ENCODE measurements around the gene TFF2. TPM values are rescaled to one million over a fixed set of nuclear protein-coding genes. Genes with fewer than 3 reads are reported as not detected.

The TFF2 gene
- total RNA-seq, 1 experiment from 2014 or later = not detected

DNA sequence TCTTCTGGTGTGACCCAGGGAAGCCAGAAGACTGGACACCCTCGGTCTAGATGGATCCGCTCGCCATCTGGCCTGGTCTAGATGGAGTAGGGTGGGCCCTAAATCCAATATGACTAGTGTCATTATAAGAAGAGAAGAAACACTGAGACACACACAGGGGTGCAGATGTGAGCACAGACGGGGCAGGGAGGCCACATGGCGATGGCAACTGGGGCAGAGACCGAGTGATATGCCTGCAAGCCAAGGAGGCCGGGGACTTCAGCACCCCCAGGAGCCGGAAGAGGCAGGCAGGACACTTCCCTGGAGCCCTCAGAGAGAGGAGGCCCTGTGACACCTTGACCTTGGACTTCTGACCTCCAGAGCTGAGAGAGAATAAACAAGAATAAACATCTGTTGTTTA is 30.0 kb downstream of the TFF2 start:
- no peak for DNase-seq (ENCODE audit: low read depth)

DNA sequence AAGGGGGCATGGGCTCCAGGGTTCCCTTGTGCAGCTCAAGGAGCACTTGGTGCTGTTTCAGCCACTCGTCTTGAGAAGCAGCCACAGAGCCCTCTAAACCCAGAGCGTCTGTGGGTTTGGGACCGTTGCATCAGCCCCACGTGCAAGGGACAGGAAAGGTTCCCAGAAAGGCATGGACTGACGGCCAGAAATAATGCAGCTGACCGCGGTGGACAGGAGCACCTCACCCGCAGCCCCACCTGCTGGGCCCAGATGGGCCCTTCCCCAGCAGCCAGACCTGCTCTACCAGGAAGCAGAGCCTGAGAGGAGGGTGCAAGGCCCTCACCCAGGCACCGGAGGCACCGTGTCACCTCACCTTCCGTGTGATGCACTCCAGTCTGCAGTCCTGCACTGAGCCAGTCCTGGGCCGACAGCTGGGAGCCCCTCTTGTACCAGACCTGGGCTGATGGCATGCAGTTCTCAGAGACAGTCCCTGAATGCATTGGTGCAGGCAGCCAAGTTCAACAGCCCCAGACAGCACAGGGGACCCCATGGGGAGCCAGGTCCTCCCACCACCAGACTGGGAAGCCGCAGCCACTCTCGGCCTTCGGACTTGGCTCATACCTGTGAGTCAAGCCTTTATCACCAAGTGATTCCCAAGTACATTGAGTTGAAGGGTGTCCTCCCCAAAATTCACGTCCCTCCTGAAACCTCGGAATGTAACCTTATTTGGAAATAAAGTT is 30.8 kb downstream of the TFF2 start:
- no peak for DNase-seq (ENCODE audit: low read depth)

DNA sequence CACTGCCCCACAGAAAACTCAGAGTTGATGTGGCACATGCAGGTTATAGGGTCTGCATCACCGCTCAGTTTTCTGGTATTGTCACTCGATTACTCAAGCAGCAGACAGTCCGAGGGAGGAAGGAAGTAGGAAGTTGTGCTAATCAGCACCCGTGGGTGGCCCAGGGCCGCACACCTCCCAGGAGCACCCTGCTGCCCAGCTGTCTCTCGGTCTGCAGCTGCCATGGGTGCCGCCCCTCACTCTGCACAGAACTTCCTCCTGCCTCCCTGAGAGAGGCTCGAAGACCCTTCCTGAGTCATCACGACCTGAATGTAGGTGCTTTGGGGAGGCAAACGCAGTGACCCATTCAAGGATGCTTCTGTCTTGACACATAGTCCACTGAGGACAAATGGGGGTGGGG is 31.4 kb downstream of the TFF2 start:
- no peak for DNase-seq (ENCODE audit: low read depth)

DNA sequence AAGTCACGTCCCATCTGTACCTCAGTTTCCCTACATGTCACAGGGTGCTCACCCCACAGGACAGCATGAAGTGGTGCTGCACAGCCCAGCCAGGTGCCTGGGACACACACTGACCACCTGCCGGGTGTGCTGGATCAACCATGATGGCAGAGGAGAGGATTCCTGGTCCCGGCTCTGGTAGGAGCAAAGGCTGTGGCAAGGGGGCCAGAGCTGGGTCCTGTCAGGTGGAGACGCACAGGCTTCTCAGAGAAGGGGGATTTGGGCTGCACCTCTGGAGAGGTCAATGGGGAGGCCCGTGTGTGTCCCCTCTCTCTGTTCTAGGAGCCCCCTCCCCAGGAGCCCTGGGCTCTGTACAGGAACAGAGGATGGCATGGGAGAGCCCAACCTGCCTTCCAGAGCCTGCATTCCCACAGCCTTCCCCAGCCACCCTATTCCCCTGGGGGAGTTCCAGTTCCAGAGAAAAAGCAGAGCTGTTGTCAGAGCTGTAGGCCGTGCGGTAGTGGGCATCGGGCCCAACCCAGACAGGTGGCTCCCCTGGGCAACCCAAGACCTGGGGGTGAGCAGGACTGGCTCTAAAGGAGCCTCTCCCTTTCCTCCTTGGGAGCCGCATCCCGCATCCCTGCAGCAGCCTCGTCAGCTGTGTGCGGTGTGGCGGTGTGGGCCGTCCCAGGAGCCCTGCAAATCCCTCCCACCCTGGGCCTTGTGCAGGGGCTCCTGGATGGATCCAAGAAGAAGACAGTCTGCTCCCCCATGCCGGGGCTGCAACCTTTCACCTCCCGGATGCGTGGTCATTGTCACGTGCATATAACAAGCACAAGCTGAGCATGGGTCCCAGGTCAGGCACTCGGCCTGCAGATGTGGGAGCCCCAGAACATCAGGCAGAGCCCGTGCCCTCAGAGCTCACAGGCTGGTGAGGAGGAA is 32.7 kb downstream of the TFF2 start:
- DNase-seq (ENCODE audit: low read depth) = no peak

DNA sequence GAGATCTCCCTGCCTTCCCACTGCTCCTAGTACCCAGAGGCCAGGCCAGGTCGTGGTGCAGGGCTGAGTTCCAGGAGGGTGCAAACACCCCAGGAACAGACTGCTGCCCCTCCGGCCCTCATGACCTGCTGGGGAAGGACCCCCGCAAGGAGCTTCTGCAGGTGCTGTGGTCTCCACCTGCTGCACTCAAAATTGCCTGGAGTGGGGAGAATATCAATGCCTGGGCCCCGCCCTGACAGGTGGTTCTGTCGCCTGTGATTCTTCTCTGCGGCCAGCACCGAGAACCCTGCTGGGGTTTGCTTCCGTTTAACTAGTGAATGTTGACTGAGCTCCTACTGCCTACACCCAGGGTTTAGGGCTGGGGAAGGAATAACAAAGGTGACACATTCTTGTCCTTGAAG is 33.5 kb downstream of the TFF2 start:
- DNase-seq (ENCODE audit: low read depth) = no peak

DNA sequence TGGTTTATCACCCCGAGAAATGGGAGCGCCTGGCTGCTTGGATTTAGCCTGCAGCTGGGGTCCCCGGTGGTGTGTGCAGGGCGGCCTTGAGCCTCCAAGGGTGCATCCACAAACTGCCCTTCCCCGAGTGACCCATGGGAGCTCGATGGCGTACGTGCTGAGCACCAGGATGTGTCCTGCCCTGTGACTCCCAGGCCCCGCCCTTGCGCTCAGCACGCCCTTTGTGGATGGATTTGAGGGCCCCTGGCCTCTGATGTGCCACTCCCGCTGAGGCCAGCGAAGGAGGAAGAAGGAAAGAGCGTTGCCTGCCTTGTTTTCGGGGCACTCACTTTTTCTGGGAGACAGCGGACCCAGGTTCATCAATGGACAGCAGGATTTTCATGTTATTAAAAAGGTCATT is 33.9 kb downstream of the TFF2 start:
- DNase-seq (ENCODE audit: low read depth) = no peak

DNA sequence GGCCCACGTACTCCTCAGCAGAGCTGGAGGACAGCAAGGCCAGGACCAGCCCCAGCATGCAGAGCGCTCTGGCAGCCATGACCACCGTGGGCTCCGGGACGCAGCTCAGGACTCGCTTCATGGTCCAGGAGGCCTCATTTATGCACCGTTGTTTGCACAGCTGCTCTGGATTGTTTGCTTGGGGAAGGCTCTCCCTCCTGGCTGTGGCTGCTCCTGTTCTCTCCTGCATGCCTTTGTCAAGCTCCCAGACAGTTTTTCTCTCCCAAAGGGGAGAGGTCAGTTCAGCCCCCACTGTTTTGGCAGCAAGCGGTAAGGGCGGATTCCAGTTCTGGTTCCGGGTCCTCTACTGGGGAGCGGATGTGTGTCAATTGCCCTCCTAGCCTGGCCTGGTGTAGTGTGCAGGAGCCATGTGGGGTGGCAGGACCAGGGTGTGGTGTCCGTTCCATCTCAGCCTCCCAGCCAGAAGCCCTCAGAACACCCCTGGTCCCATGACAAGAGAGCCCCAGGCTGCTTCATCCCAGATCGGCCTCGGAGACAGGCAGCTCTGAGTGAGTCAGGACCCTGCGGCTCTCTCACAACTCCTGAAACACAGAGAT is 35.4 kb downstream of the TFF2 start, which contains the start of gene TFF3:
Gene TFF3 (minus strand): TSS at position 114 of the 596 bp plus-strand sequence. CDS start 35 bp downstream, at position 79.
- no peak for DNase-seq (ENCODE audit: low read depth)

DNA sequence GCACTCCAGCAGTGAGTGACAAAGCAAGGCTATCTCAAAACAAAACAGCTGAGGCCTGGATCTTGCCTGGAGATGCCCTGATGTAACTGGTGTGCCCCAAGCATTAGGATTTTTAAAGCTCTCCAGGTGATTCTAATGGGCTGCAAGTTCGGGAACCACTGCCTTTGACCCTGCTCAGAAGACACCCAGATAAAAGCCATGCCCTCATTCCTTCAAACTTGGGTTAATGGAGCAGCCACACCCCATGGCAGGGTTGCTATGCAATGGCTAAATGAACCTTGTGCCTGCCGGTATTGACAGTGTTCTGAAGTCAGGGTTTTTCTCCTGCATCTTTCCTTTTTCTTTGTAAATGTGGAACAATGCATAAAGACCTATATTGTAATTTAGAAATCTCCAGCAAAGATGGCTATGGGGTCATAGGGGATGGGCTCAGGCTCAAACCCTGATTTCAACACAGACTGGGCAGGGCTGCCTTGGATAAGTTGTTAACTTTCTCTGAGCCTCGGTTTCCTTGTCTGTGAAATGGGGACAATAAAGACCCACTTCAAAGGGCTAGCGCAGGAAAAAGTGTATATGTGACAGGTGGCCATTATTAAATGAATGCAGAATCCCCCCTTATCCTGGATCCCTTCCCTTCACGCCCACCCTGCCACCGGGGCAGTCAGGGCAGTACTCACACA is 36.0 kb downstream of the TFF2 start:
- no peak for DNase-seq (ENCODE audit: low read depth)

DNA sequence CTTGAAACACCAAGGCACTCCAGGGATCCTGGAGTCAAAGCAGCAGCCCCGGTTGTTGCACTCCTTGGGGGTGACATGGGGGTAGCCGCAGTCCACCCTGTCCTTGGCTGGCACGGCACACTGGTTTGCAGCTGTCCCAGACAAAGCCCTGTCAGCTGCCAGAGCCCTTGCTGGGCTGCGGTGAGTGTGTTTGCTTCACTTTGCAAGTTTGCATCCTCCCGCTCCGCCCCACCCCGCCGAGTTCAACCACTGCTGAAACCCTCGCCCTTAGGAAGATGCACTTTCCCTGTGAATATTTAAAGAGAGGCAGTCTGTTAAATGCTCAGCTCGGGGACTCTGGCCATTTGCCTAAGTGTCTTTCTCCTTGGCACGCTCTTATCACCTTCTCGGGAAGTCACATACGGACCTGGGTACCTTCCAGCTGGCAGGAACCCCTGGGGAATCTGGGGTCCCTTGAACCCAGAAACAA is 37.3 kb downstream of the TFF2 start:
- peak; percentile 1 for DNase-seq (ENCODE audit: low read depth)

DNA sequence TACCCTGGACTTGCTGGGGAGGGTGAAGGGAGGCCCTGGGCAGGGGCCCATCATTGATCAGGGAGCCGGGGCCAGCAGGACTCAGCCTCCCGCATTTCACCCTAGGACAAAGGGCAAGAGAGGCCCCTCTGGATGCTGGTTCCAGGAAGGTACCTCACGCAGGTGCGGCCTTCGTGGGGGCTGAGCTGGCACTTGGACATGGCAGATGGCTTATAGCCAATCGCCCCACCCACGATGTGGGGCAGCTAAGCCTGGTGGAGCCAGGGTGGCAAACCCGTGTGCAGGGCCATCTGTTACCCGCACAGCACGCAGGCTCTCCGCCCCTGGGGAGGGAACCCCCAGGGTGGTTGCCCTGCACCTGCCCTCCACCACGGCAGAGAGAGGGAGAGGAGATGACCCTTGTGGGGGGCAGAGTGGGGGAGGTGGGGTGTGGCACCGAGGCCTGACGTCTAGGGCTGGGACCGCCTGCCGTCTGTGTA is 38.1 kb downstream of the TFF2 start:
- no peak for DNase-seq (ENCODE audit: low read depth)

DNA sequence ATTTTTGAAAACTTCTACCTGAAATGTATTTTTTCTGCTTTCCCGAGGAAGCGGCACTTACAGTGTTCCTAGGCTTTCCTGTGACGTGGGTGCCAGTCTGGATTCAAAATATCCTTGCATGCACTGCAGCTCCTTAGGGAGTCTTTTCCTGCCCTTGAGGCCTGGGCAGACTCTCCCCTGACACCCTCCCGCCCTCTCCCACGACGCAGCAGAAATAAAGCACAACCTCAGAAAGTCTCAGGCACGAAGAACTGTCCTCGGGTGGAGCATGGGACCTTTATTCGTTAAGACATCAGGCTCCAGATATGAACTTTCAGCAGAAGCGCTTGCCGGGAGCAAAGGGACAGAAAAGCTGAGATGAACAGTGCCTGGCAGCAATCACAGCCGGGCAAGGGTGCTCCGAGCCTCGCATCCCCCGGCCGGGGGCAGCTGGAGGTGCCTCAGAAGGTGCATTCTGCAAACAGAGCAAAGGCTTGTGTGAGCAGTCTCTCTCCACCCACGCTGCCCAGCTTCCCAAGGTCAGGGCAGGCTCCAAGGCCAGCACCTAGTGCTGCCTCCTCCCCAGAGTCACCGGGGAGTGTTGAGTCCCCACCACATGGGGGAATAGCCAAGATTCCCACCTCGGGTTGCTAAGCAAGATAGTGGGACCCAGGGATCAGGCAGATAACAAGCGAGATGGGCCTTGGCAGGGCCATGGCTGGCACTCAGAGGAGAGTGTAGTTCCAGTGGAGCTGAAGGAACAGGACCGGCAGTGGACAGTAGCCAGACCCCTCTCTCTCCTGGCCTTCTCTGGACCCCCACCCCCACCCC is 38.8 kb downstream of the TFF2 start:
- no peak for DNase-seq (ENCODE audit: low read depth)

DNA sequence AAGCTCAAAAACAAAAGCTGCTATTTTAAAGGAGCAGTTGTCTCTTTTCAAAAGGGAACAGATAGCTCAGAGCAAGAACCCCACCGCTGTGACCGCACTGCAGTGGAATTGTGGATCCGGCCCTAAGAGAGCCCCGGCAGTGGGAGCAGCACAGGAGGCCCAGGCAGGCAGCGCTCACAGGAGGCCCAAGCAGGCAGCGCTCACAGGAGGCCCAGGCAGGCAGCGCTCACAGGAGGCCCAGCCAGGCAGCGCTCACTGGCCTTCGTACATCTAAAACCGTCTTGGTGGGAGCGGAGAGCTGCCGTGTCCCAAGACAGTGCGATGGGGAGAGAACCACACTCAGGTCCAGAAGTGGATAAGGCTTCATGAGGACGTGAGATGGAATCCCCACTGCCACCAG is 39.6 kb downstream of the TFF2 start:
- no peak for DNase-seq (ENCODE audit: low read depth)

DNA sequence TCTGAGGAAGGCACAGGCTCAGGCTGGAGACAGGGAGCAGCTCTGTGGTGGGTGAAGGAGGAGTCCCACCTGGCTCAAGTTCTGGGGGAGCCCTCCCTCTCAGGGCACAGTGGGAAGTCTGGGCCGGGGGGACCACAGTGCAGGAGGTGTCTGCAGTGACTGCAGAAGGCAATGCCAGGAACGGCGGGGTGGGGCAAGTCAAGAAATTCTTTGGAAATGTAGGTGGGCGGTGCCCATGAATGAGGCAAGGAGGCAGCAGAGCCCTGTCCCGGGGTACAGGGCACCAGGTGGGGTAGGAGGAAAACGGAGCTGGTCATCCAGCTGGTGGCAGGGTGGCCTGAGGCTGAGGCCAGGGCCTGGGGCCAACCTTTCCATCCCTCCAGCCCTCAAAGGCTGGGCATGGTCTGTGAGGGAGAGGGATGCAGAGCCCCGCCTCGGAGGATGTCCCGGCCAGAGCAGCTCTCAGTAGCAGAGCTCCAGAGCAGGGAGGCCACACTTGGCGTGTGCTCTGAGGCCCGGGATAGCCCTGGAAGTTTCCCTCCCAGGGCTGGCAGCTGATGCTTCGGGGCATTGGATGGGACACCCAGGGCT is 40.3 kb downstream of the TFF2 start:
- no peak for DNase-seq (ENCODE audit: low read depth)

DNA sequence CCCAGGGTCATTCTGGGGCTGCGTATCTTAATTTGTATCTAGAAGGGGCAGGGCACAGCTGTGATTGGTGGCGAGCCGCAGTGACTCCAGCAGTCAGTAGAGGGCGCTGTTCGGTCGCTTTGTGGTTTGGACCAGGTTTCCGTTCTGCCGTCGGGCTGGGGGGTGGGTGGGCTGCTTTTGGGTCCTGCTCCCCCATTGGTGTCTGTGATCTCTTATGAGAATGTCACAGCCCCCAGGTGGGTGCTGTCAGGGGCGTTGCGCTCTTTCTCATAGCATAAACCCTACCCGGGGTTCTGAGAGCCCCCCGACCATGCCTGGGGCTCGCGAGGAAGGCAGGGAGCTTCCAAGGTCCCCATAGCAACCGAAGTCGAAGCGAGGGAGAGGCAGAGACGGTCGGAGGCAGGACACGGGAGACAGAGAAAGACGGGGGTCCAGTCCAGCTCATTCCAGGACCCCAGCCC is 41.0 kb downstream of the TFF2 start:
- DNase-seq (ENCODE audit: low read depth) = no peak

DNA sequence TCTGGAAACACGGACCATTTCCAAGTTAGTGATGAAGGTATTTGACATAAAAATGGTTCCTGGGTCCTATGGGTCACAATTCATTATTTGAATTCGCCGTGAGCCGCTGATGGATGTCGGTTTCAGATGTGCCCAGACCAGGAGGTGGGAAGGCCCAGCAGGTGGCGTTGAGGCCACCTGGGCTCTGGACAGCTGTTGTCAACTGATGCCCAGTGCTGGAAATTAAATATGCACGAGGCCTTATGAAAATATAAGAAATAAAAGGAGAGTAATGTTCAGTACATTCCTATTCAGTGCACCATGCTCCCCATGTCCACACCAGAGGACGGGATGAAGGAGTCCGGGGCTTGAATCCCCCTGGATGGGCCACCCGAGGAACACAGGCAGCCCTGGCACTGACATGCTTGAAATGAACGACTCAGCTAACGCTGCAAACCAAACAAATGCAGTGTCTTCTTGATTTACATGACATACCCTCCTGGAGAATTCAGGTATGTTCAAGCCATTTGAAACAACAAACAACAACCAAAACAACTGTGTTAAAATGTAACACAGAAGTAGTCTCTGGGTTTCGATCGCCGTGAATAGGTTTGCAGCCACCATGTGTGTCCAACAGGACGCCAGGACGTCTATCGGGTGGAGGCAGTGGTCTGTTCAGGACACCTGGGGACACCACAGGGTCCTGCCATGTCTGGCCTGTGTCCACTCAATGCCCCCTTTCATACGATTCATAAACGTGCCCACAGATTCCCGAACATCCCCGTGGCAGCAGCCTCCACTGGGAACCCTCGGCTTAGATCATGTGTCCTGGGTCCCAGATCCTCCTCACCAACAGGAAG is 41.7 kb downstream of the TFF2 start:
- no peak for DNase-seq (ENCODE audit: low read depth)

DNA sequence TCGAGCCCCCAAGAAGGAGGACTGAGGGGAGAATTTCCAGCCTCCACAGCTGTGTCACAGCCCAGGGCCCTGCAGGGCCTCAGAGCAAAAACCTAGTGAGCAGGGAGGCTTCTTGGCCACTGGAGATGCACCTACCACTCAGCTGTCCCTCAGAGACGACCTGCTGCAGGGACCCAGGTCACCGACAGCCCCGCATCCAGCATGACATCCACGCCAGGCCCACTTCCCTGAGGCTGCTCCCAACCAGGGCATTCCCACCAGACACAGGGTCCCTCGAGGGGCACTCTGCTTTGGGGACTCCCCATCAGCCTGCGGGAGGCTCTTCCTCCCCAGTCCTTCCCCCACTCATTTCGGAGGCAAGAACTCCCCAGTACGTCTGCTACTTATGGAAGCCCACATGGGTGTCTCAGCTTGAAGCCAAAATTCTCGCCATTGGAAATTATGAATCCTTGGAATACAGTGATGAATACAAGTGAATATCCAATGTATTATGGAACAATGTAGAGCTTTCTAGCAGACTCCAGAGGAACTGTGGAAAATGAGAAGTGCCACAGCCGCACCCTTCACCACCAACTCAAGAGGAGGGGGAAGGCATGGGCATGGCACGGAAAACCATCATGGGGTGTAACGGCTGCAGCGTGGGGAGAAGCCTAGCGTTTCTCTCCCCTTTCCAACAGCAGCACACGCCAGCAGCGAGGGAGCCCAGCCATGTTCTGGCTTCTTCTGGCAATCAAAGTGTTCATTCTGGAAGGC is 42.5 kb downstream of the TFF2 start:
- DNase-seq (ENCODE audit: low read depth) = no peak

DNA sequence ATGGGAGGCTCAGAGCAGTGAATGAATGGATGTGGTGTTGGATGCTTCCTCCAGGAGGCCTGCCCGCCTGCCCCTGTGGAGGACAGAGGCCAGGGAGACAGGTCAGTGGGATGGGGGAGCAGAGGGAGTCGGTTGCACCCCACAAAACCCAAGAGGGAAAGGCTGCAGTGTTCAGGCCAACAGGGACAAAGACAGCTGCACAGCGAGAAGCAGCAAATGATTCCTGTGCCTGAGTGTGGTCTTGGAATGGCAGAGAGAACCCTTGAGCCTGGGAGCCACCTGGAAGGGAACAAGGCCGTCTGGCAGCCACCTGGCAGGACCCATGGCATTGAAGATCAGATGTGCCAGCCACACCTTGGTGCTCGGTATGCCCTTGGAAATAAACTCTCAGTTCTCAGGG is 43.7 kb downstream of the TFF2 start:
- DNase-seq (ENCODE audit: low read depth) = no peak

DNA sequence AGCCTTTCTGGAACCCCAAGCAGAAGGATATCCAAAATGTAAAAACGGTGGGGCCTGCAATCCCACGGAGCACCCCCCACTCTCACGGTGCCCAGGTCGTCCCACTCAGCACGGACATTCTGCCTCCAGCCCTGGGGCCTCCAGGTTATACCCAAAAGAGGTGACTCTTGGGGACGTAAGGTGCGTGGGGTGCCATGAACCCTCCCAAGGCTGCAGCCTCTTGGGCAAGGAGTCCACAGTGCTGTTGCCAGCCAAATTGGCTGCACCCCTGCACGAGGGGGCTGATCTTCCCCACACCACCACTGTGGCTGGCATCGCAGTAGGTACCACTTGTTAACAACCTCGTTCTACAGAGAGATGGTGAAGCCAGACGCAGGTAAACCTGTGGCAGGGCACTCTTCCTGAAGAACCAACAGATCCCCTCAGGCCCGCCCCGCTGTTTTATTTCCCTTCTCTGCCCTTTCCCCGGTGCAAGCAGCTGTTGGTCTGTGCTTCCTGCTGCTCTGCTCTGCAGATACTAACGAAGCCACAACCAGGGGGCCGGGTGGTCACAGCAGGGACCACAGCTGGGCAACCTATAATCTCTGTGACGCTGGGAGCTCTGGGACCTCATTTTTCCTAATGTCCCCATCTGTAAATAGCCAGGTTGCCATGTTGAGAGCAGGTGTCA is 44.3 kb downstream of the TFF2 start:
- DNase-seq (ENCODE audit: low read depth) = no peak

All from LHCN-M2 (cell line).